ENCODE measurements around the gene BEGAIN.
"Not testable (repeated sequence)": the region's sequence is repeated elsewhere in the genome, so short reads cannot be mapped to it uniquely, and the experiment has no call there.

BEGAIN gene

GRCh38 chr14:100534528-100535286 lies 52.5 kb downstream of the BEGAIN start:
- DNase-seq, result no peak

DNA sequence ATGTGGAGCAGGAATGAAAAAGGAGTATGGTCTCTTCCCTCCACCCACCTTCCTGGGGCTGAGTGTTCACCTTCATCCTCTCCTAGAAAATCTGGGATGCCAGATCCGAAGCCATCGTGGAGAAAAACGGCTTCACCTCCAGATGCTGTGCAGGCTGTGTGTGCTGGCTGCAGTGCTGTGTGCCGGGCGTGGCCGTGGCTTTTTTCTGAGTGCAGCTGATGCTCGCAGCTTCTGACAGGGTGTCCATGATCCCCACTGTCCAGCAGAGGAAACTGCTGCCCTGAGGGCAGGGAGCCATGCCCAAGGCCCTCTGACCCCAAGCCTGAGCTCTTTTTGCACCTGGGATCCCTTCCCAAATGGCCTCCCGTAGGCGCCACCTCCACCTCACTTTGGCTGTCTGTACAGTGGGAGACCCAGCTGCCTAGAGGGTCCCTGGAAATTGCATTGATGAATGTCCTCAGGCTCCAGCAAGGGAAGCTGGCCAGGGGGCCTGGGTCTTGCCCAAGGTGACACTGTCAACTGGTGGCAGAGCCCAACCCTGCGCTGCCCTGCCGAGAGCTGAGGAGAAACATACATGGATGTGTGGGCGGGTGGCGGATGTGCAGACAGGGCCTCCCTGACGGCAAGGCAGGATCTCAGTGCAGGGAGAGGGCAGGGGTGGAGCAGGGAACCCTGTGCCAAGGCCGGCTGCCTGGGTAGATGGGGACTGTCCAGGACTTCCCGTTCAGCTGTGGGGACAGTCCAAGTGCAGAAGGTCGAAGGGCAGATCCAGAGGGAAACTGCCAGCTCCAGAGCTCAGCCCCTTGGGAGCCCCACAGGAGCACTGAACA lies 53.3 kb downstream of the BEGAIN start:
- no peak for DNase-seq

GRCh38 chr14:100532906-100533655 lies 54.1 kb downstream of the BEGAIN start:
- DNase-seq, result no peak

DNA sequence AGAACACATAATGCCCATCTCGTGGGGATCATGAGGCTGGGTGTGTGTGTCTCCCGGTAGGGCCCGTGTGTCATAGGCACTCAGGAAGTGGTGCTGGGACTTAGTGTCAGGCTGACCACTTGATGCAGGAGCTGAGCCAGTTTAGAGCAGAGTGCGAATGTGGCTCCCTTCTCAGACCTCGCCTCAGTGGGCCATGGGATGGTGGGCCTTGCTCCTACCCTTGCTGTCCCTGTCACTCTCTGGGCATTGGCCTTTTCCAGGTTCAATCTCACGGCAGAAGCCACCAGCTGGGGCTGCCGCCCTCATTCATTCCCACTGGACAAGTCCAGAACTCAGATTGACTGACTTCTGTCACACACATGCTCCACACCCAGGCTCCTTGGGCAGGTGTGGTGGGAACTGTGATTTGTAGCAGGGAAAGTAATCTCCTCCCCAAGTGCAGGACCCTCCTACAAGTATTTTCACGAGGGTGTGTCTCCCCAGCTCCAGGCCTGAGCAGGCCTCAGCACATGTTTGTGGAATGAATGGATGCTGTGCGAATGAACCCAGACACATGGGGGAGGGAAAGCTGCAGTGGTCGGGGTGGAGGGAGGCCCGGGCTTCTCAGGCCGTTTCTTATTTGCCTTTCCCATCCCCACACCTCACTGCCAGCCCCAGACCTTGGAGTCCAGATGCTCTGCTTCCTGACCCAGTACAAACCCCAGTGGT lies 54.9 kb downstream of the BEGAIN start:
- no peak for DNase-seq

DNA sequence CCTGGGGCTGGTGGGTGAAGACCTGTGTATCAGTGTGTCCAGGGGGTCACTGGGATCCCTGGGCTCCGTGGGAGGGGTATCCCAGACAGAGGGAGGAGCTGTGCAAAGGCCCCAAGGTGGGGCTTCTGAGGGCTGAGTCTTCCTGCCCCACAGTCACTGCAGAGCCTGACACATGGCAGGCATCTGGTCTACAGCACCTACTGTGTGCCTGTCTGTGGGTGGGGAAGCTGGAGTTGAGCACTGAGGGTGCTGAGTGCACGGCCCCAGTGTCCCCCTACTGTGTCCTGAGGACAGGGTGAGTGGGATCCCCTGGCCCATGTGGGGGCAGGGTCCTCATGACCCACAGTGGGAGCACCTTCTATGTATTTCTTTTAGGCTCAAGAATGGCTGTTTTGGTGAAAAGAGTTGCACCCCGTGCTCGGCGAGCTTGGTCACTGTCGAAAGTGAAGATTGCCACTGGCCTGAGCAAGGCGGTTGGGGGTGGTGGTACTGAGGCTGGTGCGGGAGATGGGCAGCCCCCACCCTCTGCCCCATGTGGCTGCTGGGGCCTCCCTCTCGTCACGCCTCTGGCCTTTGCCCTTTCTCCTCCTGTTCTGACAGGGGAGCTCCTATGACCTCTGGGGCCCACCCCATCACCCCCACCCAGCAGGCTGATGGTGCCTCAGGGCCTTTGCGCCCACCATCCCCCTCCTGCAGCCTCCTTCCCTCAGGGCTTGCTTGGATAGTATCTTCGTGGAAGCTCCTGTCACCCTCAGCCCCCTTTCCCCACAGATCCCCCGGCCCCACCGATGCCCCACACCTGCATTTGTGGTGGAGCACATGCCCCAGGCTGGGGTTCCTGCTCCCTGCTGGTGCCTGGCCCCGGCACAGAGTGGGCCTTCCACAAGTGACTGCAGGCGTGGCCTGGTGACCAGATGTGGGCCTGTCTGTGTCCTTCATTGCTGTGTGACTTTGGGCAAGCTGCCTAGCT lies 55.8 kb downstream of the BEGAIN start:
- no peak for DNase-seq

GRCh38 chr14:100530270-100531072 lies 56.7 kb downstream of the BEGAIN start:
- no peak for DNase-seq

- DNase-seq, result no peak
Observed at GRCh38 chr14:100529561-100530031, 57.6 kb downstream of the BEGAIN start.

DNA sequence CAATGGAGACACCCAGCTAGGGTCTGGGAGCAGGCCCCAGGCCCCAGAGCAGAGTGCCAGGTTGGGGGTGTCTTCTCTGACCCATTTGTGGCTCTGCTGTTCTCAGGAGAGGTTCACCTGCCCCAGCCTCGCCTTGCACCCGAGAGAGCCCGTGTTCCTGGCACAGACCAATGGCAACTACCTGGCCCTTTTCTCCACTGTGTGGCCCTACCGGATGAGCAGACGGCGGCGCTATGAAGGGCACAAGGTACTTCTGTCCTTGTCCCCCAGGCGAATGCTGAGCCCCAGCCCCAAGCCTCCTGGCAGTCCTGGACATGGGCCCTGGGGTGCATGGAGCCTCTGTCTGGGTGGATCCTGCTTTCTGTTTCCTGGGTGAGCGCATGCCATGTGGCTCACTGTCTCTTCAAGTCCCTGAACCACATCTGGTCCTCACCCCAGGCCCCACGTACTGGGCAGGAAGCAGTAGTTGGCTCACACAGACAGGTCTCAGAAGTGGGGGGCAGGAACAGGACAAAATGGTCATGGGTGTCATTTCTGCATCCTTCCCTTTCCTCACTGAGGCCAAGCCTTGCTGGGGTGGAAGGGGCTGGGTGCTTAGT lies 58.2 kb downstream of the BEGAIN start:
- DNase-seq, result no peak

DNA sequence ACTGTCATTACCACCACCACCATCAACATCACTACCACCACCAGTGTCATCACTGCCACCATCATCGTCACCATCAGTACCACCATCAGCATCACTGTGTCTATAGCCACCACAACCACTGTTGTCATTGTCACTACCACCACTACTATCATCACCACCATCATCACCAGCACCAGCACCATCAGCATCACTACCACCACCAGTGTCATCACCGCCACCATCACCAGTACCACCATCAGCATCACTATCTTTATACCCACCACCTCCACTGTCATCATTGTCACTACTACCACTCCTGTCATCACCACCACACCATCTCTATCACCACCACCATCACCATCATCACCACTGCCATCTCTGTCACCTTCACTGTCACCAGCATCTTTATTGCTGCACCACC lies 60.6 kb downstream of the BEGAIN start:
- no peak for DNase-seq

DNA sequence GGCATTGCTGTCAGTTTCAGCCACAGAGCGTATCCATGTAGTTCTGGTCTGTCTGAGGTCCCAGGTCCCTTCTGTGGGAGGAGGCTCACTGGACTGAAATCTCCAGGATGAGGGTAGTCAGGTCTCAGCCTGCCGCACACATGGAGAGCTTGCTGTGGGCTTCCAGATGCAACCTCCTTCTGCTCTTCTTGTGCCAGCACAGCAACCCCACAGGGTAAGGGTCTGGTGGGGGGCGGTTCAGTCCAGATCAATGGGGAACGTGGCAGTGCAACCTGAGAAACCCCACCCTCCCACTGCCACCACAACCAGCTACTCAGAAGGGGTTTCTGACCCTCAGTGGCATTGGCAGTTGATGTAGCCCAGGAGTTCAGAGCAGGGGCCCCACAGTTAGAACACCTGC lies 61.2 kb downstream of the BEGAIN start:
- DNase-seq, result no peak

GRCh38 chr14:100525615-100526014 lies 61.6 kb downstream of the BEGAIN start:
- DNase-seq, result no peak

DNA sequence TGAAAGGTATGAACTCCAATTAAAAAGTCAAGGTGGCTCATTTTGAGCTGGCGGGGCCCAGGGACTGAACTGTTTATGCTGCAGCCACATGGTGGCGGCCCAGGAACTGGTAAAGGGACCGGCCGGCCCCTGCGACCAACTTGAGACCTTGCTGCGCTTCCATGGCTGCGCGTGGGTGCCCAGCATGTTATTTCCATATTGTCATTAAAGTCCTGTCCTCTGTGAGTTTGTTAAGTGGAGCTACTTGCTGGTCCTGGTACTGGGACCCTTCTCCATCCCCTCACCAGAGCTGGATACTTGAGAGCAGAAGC lies 62.3 kb downstream of the BEGAIN start:
- peak; percentile 37 to 42 for DNase-seq

DNA sequence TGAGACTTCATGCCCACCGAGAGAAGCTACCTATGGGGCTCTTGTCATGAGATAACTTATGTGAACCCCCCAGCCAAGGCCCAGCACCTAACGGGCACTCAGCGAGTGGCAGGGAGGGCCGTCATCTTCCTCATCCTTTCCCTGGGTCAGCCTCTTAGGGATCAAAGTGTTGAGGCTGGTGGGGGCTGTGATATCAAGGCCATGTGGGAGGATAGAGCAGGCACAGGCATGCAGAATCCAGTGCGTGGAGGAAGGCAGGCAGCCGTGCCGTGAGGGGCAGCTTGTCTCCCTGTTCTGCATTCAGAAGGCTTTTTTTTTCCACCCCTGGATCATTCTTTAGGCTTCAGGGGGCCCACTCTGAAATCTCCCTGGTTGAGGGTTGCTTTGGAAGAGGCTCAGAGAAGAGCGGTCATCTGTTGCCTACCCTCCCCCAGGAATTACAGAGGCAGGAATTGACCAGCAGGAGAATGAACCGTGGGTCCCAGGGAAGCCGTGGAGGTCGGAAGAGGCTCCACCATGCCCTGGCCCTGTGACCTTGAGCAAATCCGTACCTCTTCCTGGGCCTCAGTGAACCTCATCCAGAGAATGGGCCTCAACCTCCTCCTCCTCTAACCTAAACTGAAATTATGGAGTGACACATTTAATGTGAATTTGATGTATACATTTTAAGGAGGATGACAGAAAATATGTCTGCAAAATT lies 62.8 kb downstream of the BEGAIN start:
- DNase-seq, result no peak

DNA sequence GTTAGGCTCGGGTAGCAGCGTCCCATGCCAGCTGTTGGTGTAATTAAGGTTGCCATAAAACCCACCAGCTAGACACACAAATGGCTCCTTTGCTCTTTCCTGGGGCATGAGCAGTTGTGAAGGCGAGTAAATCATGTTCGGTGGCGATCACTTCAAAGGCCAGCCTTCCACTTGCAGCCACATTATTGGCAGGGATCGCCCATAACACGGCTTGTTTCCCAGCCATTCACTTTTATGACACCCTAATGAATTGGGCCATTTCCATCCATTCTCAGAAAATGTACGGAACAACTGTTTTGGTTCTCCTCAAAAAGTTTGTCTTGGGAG lies 63.4 kb downstream of the BEGAIN start:
- peak in 1 of 2 experiments; percentile 21 for DNase-seq

- no peak for DNase-seq
Observed at GRCh38 chr14:100523131-100523842, 63.9 kb downstream of the BEGAIN start.

- peak in 1 of 2 experiments; percentile 45 for DNase-seq
Observed at GRCh38 chr14:100522616-100523099, 64.6 kb downstream of the BEGAIN start.

GRCh38 chr14:100506053-100506452 lies 81.2 kb downstream of the BEGAIN start:
- DNase-seq, result not testable (repeated sequence)

- no peak for DNase-seq
Observed at GRCh38 chr14:100504372-100505078, 82.7 kb downstream of the BEGAIN start.

All from NCI-H2081 (cell line).